HAP-1 (cell line): Measurements from ENCODE around the gene FOXP1.

Experiments
- DNase-seq, 2 experiments: peaks; one replicate each; pipeline ENCODE4 v3.0.0-alpha.2; 2016 to 2020; ENCODE audit warnings: low spot score in 2 of 2
- H3K27me3 ChIP-seq: fragments of 250-450 bp; sonication (Bioruptor Pico); 2 replicates; pipeline ENCODE4 v1.5.1; 2020; ENCODE audit warnings: low read depth, mild to moderate bottlenecking, moderate library complexity
- H3K36me3 ChIP-seq: fragments of 250-450 bp; sonication (Bioruptor Pico); replicated peaks from 2 replicates; pipeline ENCODE4 v1.5.1; 2020; ENCODE audit warnings: mild to moderate bottlenecking
- H3K4me1 ChIP-seq: fragments of 250-450 bp; sonication (Bioruptor Pico); 2 replicates; pipeline ENCODE4 v1.5.1; 2020; ENCODE audit warnings: mild to moderate bottlenecking
- H3K4me3 ChIP-seq: fragments of 250-450 bp; sonication (Bioruptor Pico); 2 replicates; pipeline ENCODE4 v1.5.1; 2020; ENCODE audit warnings: mild to moderate bottlenecking, moderate library complexity
- H3K9me3 ChIP-seq: fragments of 250-450 bp; sonication (Bioruptor Pico); 2 replicates; pipeline ENCODE4 v1.5.1; 2020; ENCODE audit warnings: mild to moderate bottlenecking, moderate library complexity
- in situ Hi-C: fragments of 300-500 bp; cut with MboI; formaldehyde crosslinking; loops from 3 replicates; pipeline ENCODE4 v1.14.3; 2020; ENCODE audit warnings: low sequenced_read_pairs, inconsistent platforms, mixed read lengths

FOXP1 gene

GRCh38 chr3:71395470-71395869 is 188.1 kb downstream of the FOXP1 start:
- no peak overlapping the region for H3K4me3 ChIP-seq
- H3K4me1 ChIP-seq: no peaks in the 10 kb centered on the region; the same call in 1 of the 2 replicates
- in situ Hi-C loops: no loop called here
- no peak for DNase-seq
- H3K9me3 ChIP-seq: no peaks in the 10 kb centered on the region
- H3K36me3 ChIP-seq: no peaks in the 10 kb centered on the region
- no peaks in the 10 kb centered on the region for H3K27me3 ChIP-seq

GRCh38 chr3:71393745-71394144 is 189.8 kb downstream of the FOXP1 start:
- Histone ChIP-seq H3K36me3 (no peaks in the 10 kb centered on the region), H3K4me1 (no peaks in the 10 kb centered on the region; the same call in 1 of the 2 replicates), H3K4me3 (no peak overlapping the region), H3K27me3 (no peaks in the 10 kb centered on the region), H3K9me3 (no peaks in the 10 kb centered on the region)
- DNase-seq: no peak
- in situ Hi-C loops: no loop called here

- in situ Hi-C loops: no loop called here
- H3K27me3 ChIP-seq: no peaks in the 10 kb centered on the region
- no peaks in the 10 kb centered on the region for H3K36me3 ChIP-seq
- no peak overlapping the region for H3K4me3 ChIP-seq
- H3K4me1 ChIP-seq: no peaks in the 10 kb centered on the region
- DNase-seq: no peak
- no peaks in the 10 kb centered on the region for H3K9me3 ChIP-seq
Measured at GRCh38 chr3:71393093-71393492, 190.4 kb downstream of the FOXP1 start.

GRCh38 chr3:71392251-71392650 is 191.3 kb downstream of the FOXP1 start:
- in situ Hi-C loops: no loop called here
- no peaks in the 10 kb centered on the region for H3K9me3 ChIP-seq
- no peaks in the 10 kb centered on the region for H3K36me3 ChIP-seq
- no peak overlapping the region for H3K4me3 ChIP-seq
- no peaks in the 10 kb centered on the region for H3K4me1 ChIP-seq
- no peaks in the 10 kb centered on the region for H3K27me3 ChIP-seq
- no peak for DNase-seq

GRCh38 chr3:71391361-71391760 is 192.2 kb downstream of the FOXP1 start:
- in situ Hi-C loops: no loop called here
- H3K4me3 ChIP-seq: no peak overlapping the region
- no peaks in the 10 kb centered on the region for H3K4me1 ChIP-seq
- no peak for DNase-seq
- H3K27me3 ChIP-seq: no peaks in the 10 kb centered on the region
- 0 out of 2 replicates have a peak, but pooled peaks cover 2% of the 10 kb centered on the region for H3K9me3 ChIP-seq
- no peaks in the 10 kb centered on the region for H3K36me3 ChIP-seq

- Histone ChIP-seq H3K36me3 (no peaks in the 10 kb centered on the region), H3K4me1 (no peaks in the 10 kb centered on the region), H3K4me3 (no peak overlapping the region), H3K9me3 (0 out of 2 replicates have a peak, but pooled peaks cover 2% of the 10 kb centered on the region), H3K27me3 (no peaks in the 10 kb centered on the region)
- no peak for DNase-seq
- in situ Hi-C loops: no loop called here
Measured at GRCh38 chr3:71389911-71390573, 193.5 kb downstream of the FOXP1 start.

- no peaks in the 10 kb centered on the region for H3K36me3 ChIP-seq
- H3K4me3 ChIP-seq: no peak overlapping the region
- DNase-seq: no peak
- H3K27me3 ChIP-seq: no peaks in the 10 kb centered on the region
- in situ Hi-C loops: no loop called here
- H3K4me1 ChIP-seq: peaks cover 7% of the 10 kb centered on the region; the same call in 1 of the 2 replicates
- H3K9me3 ChIP-seq: 0 out of 2 replicates have a peak, but pooled peaks cover 2% of the 10 kb centered on the region
Measured at GRCh38 chr3:71389191-71389590, 194.3 kb downstream of the FOXP1 start.

GRCh38 chr3:71388535-71389120 is 194.9 kb downstream of the FOXP1 start:
- Histone ChIP-seq H3K27me3 (no peaks in the 10 kb centered on the region), H3K9me3 (0 out of 2 replicates have a peak, but pooled peaks cover 2% of the 10 kb centered on the region), H3K36me3 (no peaks in the 10 kb centered on the region), H3K4me1 (peaks cover 7% of the 10 kb centered on the region; the same call in 1 of the 2 replicates), H3K4me3 (no peak overlapping the region)
- in situ Hi-C loops: no loop called here
- DNase-seq: no peak

GRCh38 chr3:71387586-71387985 is 195.9 kb downstream of the FOXP1 start:
- H3K27me3 ChIP-seq: no peaks in the 10 kb centered on the region
- no peak for DNase-seq
- H3K36me3 ChIP-seq: no peaks in the 10 kb centered on the region
- peaks cover 7% of the 10 kb centered on the region; the same call in 1 of the 2 replicates for H3K4me1 ChIP-seq
- in situ Hi-C loops: no loop called here
- H3K4me3 ChIP-seq: no peak overlapping the region
- 0 out of 2 replicates have a peak, but pooled peaks cover 2% of the 10 kb centered on the region for H3K9me3 ChIP-seq

- peaks cover 7% of the 10 kb centered on the region; the same call in 1 of the 2 replicates for H3K4me1 ChIP-seq
Measured at GRCh38 chr3:71384837-71385716, 198.5 kb downstream of the FOXP1 start.

GRCh38 chr3:71384388-71384787 is 199.1 kb downstream of the FOXP1 start:
- Histone ChIP-seq H3K4me3 (no peak overlapping the region), H3K27me3 (no peaks in the 10 kb centered on the region), H3K4me1 (peaks cover 7% of the 10 kb centered on the region; the same call in 1 of the 2 replicates), H3K9me3 (0 out of 2 replicates have a peak, but pooled peaks cover 2% of the 10 kb centered on the region), H3K36me3 (no peaks in the 10 kb centered on the region)
- in situ Hi-C loops: no loop called here
- no peak for DNase-seq

More at GRCh38 chr3:71384837-71385716, 198.5 kb downstream of the FOXP1 start:
- Histone ChIP-seq H3K36me3 (no peaks in the 10 kb centered on the region), H3K9me3 (0 out of 2 replicates have a peak, but pooled peaks cover 2% of the 10 kb centered on the region), H3K27me3 (no peaks in the 10 kb centered on the region), H3K4me3 (no peak overlapping the region)
- no peak for DNase-seq
- in situ Hi-C loops: no loop called here

GRCh38 chr3:71380096-71380495 is 203.4 kb downstream of the FOXP1 start:
- Histone ChIP-seq H3K4me3 (no peak overlapping the region), H3K36me3 (no peaks in the 10 kb centered on the region), H3K4me1 (peaks cover 7% of the 10 kb centered on the region; the same call in 1 of the 2 replicates), H3K27me3 (no peaks in the 10 kb centered on the region), H3K9me3 (no peaks in the 10 kb centered on the region)
- no peak for DNase-seq
- in situ Hi-C loops: no loop called here

- Histone ChIP-seq H3K9me3 (no peaks in the 10 kb centered on the region), H3K4me1 (no peaks in the 10 kb centered on the region), H3K27me3 (no peaks in the 10 kb centered on the region), H3K4me3 (no peak overlapping the region), H3K36me3 (no peaks in the 10 kb centered on the region)
- no peak for DNase-seq
- in situ Hi-C loops: no loop called here
Measured at GRCh38 chr3:71378509-71378908, 205.0 kb downstream of the FOXP1 start.
